NCI-H226 (cell line): Measurements from ENCODE around the gene NPPC.
"Not testable (repeated sequence)": the region's sequence is repeated elsewhere in the genome, so short reads cannot be mapped to it uniquely, and the experiment has no call there.

Source experiments
- DNase-seq: peaks from one replicate; pipeline ENCODE4 v3.0.0-alpha.2; 2015

Gene NPPC

GRCh38 chr2:231919341-231920035, 6.7 kb downstream of the NPPC start:
- no peak for DNase-seq

DNA sequence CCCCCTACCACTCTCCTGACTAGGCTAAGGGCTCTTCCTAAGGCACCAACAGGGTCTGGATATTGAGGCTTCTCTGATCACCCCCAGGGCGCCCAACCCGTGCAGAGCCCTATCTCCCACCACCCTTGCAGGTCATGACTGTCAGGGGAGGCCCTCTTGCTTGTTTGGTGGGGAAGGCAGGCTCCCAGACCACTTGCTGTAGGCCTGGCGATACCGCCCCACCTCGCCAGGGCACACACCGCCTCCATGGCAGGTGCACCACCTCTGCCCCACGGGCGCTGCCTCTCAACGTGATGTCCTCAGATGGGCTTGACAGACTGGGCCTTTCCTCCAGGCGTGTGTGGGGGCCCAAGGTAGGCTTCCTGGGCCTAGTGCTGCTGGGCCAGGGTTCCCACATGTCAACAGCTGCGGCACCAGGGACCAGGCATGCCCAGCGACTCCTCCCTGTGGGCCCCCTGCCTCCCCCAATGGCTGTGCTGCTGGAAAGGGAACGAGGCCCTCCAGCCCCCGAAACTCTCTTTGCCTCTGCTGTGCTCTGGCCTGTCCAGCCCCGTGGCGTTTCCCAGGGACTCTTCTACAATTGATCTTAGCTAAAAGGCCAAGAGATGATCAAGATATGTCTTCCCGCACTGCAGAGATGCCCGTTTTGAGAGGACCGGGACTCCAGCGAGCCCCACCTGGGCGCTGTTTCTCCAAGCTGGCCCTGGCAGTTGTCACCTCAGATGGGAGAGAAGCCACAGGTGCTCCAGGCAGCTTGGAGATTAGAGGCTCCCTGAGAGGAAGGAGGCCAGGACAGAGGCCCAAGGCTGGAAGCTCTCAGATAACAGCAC, 7.5 kb downstream of the NPPC start:
- no peak for DNase-seq

- DNase-seq: no peak
Observed at GRCh38 chr2:231917280-231918066, 8.7 kb downstream of the NPPC start.

GRCh38 chr2:231914077-231914690, 12.0 kb downstream of the NPPC start:
- no peak for DNase-seq

GRCh38 chr2:231911381-231911780, 14.8 kb downstream of the NPPC start:
- no peak for DNase-seq

DNA sequence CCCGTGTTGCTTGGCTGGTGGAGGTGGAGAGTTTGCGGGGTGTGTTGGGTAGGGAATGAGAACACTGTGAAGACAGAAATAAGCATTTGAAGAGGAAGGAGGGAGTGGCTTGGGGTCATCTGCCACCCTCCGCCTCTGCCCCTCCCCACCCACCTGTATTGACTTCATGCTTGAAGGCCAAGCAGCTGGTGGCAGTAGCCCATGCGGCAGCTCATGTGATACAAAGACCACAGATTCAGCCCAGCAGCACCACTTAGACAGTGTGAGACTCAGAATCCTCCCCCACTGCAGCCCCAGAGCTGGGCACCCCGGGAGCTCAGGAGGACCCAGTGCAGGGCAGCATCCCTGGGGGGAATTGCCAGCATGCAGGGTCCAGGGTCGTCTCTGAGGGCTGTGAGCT, 15.4 kb downstream of the NPPC start:
- no peak for DNase-seq

DNA sequence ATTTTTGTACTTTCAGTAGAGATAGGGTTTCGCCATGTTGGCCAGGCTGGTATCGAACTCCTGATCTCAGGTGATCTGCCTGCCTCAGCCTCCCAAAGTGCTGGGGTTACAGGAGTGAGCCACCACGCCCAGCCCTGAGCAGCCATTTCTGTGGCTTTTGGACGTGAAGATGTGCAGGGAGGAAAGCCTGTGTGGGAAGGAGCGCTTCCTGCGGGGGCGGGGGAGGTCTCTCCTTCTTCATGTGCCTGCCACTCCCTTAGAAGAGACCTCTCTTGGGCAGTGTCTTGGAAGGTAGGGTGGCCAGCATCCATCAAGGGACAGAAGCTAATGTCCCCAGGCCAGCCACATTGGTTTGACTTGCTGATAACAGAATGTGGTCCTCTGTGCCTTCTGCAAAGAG, 16.0 kb downstream of the NPPC start:
- not testable (repeated sequence) for DNase-seq

DNA sequence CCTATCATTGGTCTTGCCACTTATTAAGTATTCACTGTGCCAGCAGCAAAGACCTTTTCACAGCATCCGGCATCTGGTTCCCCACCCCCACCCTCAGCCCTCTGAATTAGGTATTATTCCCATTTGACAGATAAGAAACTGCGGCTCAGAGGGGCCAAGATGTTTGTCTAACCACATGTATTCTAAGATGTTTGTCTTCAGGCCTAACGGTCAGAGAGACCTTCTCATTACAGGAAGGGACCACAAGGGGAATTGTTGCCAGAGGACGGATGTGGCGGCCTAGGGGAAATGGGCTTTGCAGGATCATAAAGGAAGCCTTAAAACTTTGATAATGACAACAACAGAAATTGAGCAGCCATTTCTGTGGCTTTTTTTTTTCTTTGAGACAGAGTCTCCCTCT, 16.6 kb downstream of the NPPC start:
- no peak for DNase-seq

DNA sequence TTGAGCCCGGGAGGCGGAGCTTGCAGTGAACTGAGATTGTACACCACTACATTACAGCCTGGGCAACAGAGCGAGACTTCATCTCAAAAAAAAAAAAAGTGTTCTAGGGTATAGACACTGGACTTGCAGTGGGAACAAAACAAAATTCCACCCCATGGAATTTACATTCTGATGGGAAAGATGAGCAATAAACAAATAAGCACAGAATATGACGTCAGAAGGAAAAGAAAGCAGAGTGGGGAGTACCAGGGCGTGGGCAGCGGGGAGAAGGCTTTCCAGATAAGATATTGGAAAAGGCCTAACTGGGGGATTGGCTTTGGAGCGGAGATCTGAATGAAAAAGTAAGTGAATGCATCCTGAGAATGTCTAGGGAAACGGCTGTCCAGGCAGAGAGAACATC, 17.6 kb downstream of the NPPC start:
- DNase-seq: no peak

DNA sequence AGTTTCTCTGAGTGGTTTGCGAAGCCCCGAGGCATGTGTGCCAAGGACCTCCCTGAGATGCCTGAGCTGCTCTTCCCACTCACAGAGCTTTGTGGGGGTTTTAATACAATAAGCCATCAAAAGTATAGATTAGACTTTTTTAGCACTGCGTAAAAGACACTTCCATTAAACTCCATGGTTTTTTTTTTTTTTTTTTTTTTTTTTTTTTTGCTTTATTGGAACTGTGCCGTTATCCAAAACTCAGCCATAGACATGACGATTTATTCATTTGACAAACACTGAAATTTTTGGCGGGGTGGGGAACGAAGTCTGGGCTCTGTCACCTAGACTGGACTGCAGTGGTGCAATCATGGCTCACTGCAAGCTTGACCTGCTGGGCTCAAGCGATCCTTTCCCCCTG, 18.4 kb downstream of the NPPC start:
- no peak for DNase-seq

DNA sequence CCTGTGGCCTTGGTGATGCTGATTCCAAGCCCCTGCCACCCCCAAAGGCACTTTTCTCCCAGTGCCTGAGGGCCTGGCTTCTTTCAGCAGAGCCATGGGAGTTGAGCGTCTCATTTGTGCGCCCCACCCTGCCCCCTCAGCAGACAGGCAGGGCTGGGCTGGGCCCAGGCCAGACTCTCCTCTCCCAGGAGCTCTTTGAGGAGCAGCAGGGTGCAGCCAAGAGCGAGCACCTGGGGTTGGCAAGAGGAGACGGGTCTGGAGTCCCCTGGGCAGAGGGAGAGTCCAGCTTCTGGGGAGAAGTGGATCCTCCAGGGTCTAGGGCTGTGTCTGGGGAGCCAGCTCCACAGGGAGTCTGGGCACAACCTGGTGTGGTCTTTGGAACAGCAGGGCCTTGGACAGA, 21.2 kb downstream of the NPPC start:
- no peak for DNase-seq

- no peak for DNase-seq
Observed at GRCh38 chr2:231904161-231904611, 22.0 kb downstream of the NPPC start.

GRCh38 chr2:231902598-231902997, 23.6 kb downstream of the NPPC start:
- no peak for DNase-seq

DNA sequence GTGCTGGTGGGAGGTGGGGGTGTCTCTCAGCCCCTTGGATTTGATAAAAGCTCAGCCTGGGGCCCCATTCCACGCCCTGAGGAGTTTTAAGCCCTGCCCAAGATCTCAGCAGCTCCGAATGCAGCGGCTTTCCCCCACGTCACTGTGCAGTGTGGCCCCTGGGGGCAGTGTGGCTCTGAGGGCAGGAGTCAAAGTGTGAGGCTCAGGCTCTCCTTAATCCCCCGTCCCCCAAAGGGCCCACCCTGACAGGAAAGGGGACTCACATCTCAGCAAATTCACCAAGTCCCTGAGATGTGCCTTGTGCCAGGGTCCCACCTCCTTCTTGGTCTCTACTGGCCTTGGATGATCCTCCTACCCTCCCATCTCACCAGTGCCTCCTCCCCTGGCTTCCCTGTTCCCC, 25.2 kb downstream of the NPPC start:
- DNase-seq: no peak

DNA sequence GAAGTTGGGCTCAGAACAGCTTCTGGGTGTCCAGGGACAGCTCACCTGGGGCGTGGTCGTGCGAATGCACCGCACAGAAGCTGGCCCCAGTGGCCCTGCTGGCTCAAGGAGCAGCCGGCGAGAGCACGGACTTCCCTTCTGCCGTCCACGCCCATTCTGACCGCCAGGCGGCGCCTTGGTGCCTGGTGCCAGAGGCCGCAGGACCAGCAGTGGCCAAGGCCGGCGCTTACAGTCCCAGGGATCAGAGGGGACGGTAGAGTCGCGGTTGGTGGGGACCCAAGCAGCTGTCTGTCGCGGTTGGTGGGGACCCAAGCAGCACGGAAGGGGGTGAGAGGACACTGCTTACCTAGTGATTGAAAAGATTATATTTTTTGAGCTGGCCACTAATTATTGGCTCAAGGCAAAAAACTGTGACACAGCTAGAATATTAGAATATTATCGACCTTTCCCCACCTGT, 25.7 kb downstream of the NPPC start:
- peak; percentile 46 for DNase-seq

GRCh38 chr2:231894566-231895380, 31.4 kb downstream of the NPPC start:
- DNase-seq: no peak

DNA sequence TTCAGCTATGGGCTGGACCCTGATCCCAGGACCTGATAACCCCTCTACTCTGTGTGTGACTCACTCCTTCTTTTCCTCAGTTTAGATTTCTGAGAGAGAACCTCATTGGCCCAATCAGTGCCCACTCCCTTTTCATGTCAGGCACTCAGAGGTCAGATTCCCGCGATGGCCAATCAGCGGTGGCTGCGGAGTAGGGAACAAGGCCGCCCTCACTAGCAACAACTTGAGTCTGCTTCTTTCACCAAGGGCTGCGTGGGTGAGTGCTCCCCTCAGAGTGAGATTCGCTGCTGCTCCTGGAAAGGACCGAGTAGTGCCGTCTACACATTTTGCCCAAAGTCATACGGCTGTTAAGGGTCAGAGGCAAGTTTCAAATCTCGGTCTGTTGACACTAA, 34.7 kb downstream of the NPPC start:
- no peak for DNase-seq

GRCh38 chr2:231890896-231891513, 35.2 kb downstream of the NPPC start:
- DNase-seq: no peak

- no peak for DNase-seq
Observed at GRCh38 chr2:231887756-231888155, 38.4 kb downstream of the NPPC start.

DNA sequence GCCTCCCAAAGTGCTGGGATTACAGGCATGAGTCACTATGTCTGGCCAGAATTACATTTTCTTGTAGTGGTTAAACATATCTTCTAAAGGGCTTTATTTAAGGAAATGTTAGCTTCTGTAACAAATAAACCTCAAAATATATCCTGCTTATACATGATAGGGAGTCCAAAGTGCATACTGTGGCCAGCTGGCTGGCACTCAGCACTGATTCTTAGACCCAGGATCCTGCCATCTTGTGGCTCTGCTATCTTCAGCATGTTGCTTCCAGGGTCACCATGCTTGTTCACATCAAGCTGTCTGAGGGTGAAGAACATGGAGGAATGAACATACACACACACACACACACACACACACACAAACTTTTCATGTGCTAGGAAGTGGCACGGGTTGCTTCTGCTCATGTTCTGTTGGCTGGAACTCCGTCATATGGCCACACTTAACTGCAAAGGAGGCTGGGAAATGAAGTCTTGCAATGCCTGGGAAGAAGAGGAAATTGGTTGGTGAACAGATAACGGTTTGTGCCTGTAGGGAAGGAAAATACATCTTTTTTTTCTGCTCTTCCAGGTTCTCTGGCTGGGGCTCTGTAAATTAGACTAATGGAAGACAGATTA, 40.0 kb downstream of the NPPC start:
- no peak for DNase-seq

DNA sequence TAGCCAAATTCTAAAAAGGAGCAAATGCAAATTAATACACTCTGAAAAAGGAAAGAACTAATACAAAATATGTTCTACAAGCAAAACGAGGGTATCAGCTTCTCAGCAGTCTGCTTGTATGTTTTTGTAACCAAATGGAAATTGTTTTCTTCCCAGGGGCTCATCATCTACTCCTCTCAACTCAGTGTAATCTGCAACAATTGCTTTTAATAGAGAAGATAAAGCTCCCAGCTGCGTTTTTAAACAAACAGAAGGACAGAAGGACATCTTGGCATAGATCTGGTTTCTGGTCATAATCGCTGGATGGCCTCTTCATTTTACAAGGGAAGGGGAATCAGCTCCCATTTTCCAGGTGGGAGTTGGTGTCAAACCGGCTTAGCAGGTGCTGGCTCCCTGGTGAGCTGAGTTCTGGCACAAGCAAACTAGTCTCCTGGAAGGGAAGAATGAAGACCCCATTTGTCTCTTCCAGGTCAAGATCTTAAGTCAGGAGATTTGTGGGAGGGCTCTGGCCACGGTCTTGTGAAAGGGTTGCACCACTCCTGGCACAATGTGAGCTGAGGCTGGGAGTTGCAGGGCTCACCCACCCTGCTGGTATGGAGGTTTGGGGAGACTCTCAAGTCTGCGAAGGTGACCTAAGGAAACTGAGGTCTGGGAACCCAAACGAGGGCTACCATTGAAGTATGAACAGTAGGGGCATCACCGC, 41.6 kb downstream of the NPPC start:
- no peak for DNase-seq
